Neuronal stem cell (in vitro differentiated cells): ENCODE results near the gene HEXIM2.

Experiments used
- DNase-seq: peaks from one replicate; pipeline ENCODE4 v3.0.0-alpha.2; 2013; ENCODE audit warnings: low spot score
- H2AFZ ChIP-seq: one replicate; pipeline ENCODE4 v1.6.1; 2013; ENCODE audit warnings: mild to moderate bottlenecking, low read length, inconsistent platforms
- H2AK5ac ChIP-seq: 2 replicates; pipeline ENCODE4 v1.6.1; 2013; ENCODE audit warnings: low read depth, mild to moderate bottlenecking, inconsistent platforms, low read length, moderate library complexity, mixed read lengths
- H2BK120ac ChIP-seq: 2 replicates; pipeline ENCODE4 v1.6.1; 2013; ENCODE audit warnings: low read depth, mild to moderate bottlenecking, inconsistent platforms, low read length, moderate library complexity, mixed read lengths
- H2BK12ac ChIP-seq: one replicate; pipeline ENCODE4 v1.6.1; 2013; ENCODE audit warnings: low read length, inconsistent platforms
- H2BK15ac ChIP-seq: 2 replicates; pipeline ENCODE4 v1.6.1; 2013; ENCODE audit warnings: mild to moderate bottlenecking, low read length, inconsistent platforms, mixed read lengths
- H2BK5ac ChIP-seq: one replicate; pipeline ENCODE4 v1.6.1; 2013; ENCODE audit warnings: inconsistent platforms, mild to moderate bottlenecking, low read length, moderate library complexity
- H3K14ac ChIP-seq: one replicate; pipeline ENCODE4 v1.6.1; 2013; ENCODE audit warnings: low read length, inconsistent platforms
- H3K18ac ChIP-seq: 2 replicates; pipeline ENCODE4 v1.6.1; 2013; ENCODE audit warnings: low read length, inconsistent platforms
- H3K23ac ChIP-seq: 2 replicates; pipeline ENCODE4 v1.6.1; 2013; ENCODE audit warnings: low read depth, mild to moderate bottlenecking, mixed read lengths, low read length, inconsistent platforms; ENCODE audit not compliant: poor library complexity
- H3K27ac ChIP-seq: replicated peaks from 3 replicates; pipeline ENCODE4 v1.5.1; 2013; ENCODE audit warnings: low read length, inconsistent platforms
- H3K27me3 ChIP-seq, 3 experiments: 2 replicates each; pipeline ENCODE4 v1.6.1; 2013; ENCODE audit warnings: low read length in 3 of 3, mild to moderate bottlenecking in 2 of 3, inconsistent platforms in 1 of 3, low read depth in 1 of 3, mixed read lengths in 1 of 3, moderate library complexity in 1 of 3; ENCODE audit not compliant: control insufficient read depth in 3 of 3, insufficient read depth in 3 of 3
- H3K36me3 ChIP-seq, 2 donors: replicated peaks in 1 of 2; 2 replicates each; pipeline ENCODE4 v1.6.1; 2013; ENCODE audit warnings: low read length in 2 of 2; ENCODE audit not compliant: control insufficient read depth in 2 of 2, insufficient read depth in 2 of 2
- H3K4ac ChIP-seq: 2 replicates; pipeline ENCODE4 v1.6.1; 2013; ENCODE audit warnings: inconsistent platforms, mild to moderate bottlenecking, low read length, moderate library complexity
- H3K4me1 ChIP-seq, 2 donors: 1 replicate in 1 of 2; 2 replicates in 1 of 2; pipeline ENCODE4 v1.6.1; 2013; ENCODE audit warnings: low read length in 2 of 2, low read depth in 1 of 2; ENCODE audit not compliant: control insufficient read depth in 2 of 2, insufficient read depth in 1 of 2
- H3K4me2 ChIP-seq: one replicate; pipeline ENCODE4 v1.6.1; 2013; ENCODE audit warnings: mild to moderate bottlenecking, low read length, inconsistent platforms; ENCODE audit not compliant: insufficient read depth, poor library complexity, severe bottlenecking
- H3K4me3 ChIP-seq, 2 donors: 2 replicates each; pipeline ENCODE4 v1.5.1; 2013; ENCODE audit warnings: low read length in 2 of 2, mild to moderate bottlenecking in 2 of 2, inconsistent platforms in 1 of 2, moderate library complexity in 1 of 2
- H3K79me1 ChIP-seq: one replicate; pipeline ENCODE4 v1.6.1; 2013; ENCODE audit warnings: low read depth, mild to moderate bottlenecking, inconsistent platforms, low read length, moderate library complexity
- H3K9ac ChIP-seq: one replicate; pipeline ENCODE4 v1.6.1; 2013; ENCODE audit warnings: mild to moderate bottlenecking, low read depth, low read length, inconsistent platforms; ENCODE audit not compliant: poor library complexity
- H3K9me3 ChIP-seq, 2 donors: replicated peaks in 1 of 2; 2 replicates each; pipeline versions ENCODE3 to v1.6.1; 2013; ENCODE audit warnings: low read length in 2 of 2, mild to moderate bottlenecking in 2 of 2, inconsistent platforms in 1 of 2, low read depth in 1 of 2, mixed read lengths in 1 of 2, moderate library complexity in 1 of 2; ENCODE audit not compliant: control insufficient read depth in 2 of 2, insufficient read depth in 1 of 2
- H4K8ac ChIP-seq: one replicate; pipeline ENCODE4 v1.6.1; 2013; ENCODE audit warnings: low read depth, mild to moderate bottlenecking, inconsistent platforms, low read length, moderate library complexity
- H4K91ac ChIP-seq: one replicate; pipeline ENCODE4 v1.6.1; 2013; ENCODE audit warnings: low read length, low read depth, mild to moderate bottlenecking, inconsistent platforms; ENCODE audit not compliant: poor library complexity
- WGBS, 2 donors: extraction: QIAGEN DNeasy Blood & Tissue Kit; methylation state at CpG; one replicate each; pipeline ENCODE4 v1.1.7; 2013; ENCODE audit warnings: missing lambda C conversion rate in 2 of 2, mixed read lengths in 1 of 2; ENCODE audit not compliant: insufficient read length in 2 of 2, insufficient replicate concordance in 1 of 2; ENCODE audit errors: extremely low coverage in 2 of 2; 5-methylcytosine and 5-hydroxymethylcytosine counted together

HEXIM2 gene

GRCh38 chr17:45136846-45137560 lies 24.7 kb upstream of the HEXIM2 start:
- H3K4me2 ChIP-seq, result no peak overlapping the region
- no peak overlapping the region for H3K18ac ChIP-seq
- no peak overlapping the region for H4K8ac ChIP-seq

GRCh38 chr17:45137561-45138305 lies 23.9 kb upstream of the HEXIM2 start:
- no peak overlapping the region for H3K23ac ChIP-seq
- no peaks in the 10 kb centered on the region for H3K9me3 ChIP-seq
- H2BK5ac ChIP-seq, result no peak overlapping the region
- H3K36me3 ChIP-seq, result no peaks in the 10 kb centered on the region
- H3K4me3 ChIP-seq, result no peak overlapping the region
- no peak overlapping the region for H3K14ac ChIP-seq
- H2AK5ac ChIP-seq, result peak overlapping the region; percentile 32
- H4K91ac ChIP-seq, result no peak overlapping the region
- peaks cover 10 to 20% of the 10 kb centered on the region in 2 donors for H3K4me1 ChIP-seq
- H3K9ac ChIP-seq, result no peak overlapping the region
- no CpG with 5 or more reads among the region's 11 CpGs for WGBS, 2 donors
- no peak overlapping the region for H3K4me2 ChIP-seq
- no peaks in the 10 kb centered on the region for H3K27me3 ChIP-seq
- no peak for DNase-seq
- H2AFZ ChIP-seq, result no peak overlapping the region
- no peak overlapping the region for H2BK120ac ChIP-seq
- H4K8ac ChIP-seq, result no peak overlapping the region
- no peak overlapping the region for H2BK12ac ChIP-seq
- no peak overlapping the region for H3K4ac ChIP-seq
- H3K79me1 ChIP-seq, result peaks cover 2% of the 10 kb centered on the region
- no peak overlapping the region for H2BK15ac ChIP-seq
- H3K27ac ChIP-seq, result no peak overlapping the region
- H3K18ac ChIP-seq, result no peak overlapping the region

More at GRCh38 chr17:45136846-45137560, 24.7 kb upstream of the HEXIM2 start:
- no peaks in the 10 kb centered on the region for H3K9me3 ChIP-seq
- no peak overlapping the region for H3K14ac ChIP-seq
- peaks cover 10 to 21% of the 10 kb centered on the region in 2 donors for H3K4me1 ChIP-seq
- H3K4me3 ChIP-seq, result no peak overlapping the region
- H2AK5ac ChIP-seq, result peak overlapping the region; percentile 63
- no peak overlapping the region for H3K9ac ChIP-seq
- peak overlapping the region; percentile 5 for H4K91ac ChIP-seq
- no peak overlapping the region for H2BK12ac ChIP-seq
- H2BK120ac ChIP-seq, result peak overlapping the region; percentile 26
- no peak overlapping the region for H2AFZ ChIP-seq
- no peak overlapping the region for H3K23ac ChIP-seq
- H2BK15ac ChIP-seq, result peak overlapping the region; percentile 15
- no peaks in the 10 kb centered on the region for H3K27me3 ChIP-seq
- WGBS, 2 donors, result no CpG with 5 or more reads among the region's 12 CpGs
- no peak overlapping the region for H3K4ac ChIP-seq
- no peak for DNase-seq
- H3K36me3 ChIP-seq, result no peaks in the 10 kb centered on the region
- no peak overlapping the region for H2BK5ac ChIP-seq
- peaks cover 2% of the 10 kb centered on the region for H3K79me1 ChIP-seq
- no peak overlapping the region for H3K27ac ChIP-seq

GRCh38 chr17:45138911-45139532 lies 22.7 kb upstream of the HEXIM2 start:
- Histone ChIP-seq H2AK5ac (peak overlapping the region; percentile 95), H3K79me1 (peaks cover 3% of the 10 kb centered on the region), H4K91ac (no peak overlapping the region), H3K4me1 (peaks cover 12 to 25% of the 10 kb centered on the region in 2 donors), H3K27me3 (no peaks in the 10 kb centered on the region), H3K4ac (peak overlapping the region; percentile 53), H3K27ac (peak overlapping the region; percentile 49), H3K9ac (no peak overlapping the region), H2AFZ (no peak overlapping the region), H3K9me3 (no peaks in the 10 kb centered on the region), H3K18ac (peak overlapping the region; percentile 57), H2BK120ac (no peak overlapping the region), H2BK5ac (no peak overlapping the region), H4K8ac (no peak overlapping the region), H3K4me2 (no peak overlapping the region), H2BK15ac (peak overlapping the region; percentile 71), H3K14ac (no peak overlapping the region), H3K36me3 (no peaks in the 10 kb centered on the region), H3K23ac (peak overlapping the region; percentile 55), H2BK12ac (no peak overlapping the region), H3K4me3 (no peak overlapping the region)
- no peak for DNase-seq
- no CpG with 5 or more reads among the region's 14 CpGs for WGBS, 2 donors

- Histone ChIP-seq H2BK120ac (no peak overlapping the region), H3K27me3 (no peaks in the 10 kb centered on the region), H2AK5ac (peak overlapping the region; percentile 95), H2BK12ac (no peak overlapping the region), H3K36me3 (no peaks in the 10 kb centered on the region), H4K8ac (no peak overlapping the region), H3K79me1 (peaks cover 3% of the 10 kb centered on the region), H2BK5ac (no peak overlapping the region), H2AFZ (no peak overlapping the region), H2BK15ac (peak overlapping the region; percentile 58), H3K27ac (peak overlapping the region; percentile 49), H3K4me2 (peak overlapping the region; percentile 18), H3K14ac (no peak overlapping the region), H3K4me3 (no peak overlapping the region), H3K18ac (peak overlapping the region; percentile 57), H3K4me1 (peaks cover 13 to 27% of the 10 kb centered on the region in 2 donors), H3K23ac (peak overlapping the region; percentile 55), H3K9ac (no peak overlapping the region), H3K4ac (peak overlapping the region; percentile 53), H4K91ac (no peak overlapping the region), H3K9me3 (no peaks in the 10 kb centered on the region)
- no peak for DNase-seq
- no CpG with 5 or more reads among the region's 4 CpGs for WGBS, 2 donors
Measured at GRCh38 chr17:45139533-45139920, 22.1 kb upstream of the HEXIM2 start.
